LoVo (cell line): ENCODE results near the gene GAPT.
"Not testable (repeated sequence)": the region's sequence is repeated elsewhere in the genome, so short reads cannot be mapped to it uniquely, and the experiment has no call there.

ENCODE experiments used
- DNase-seq: peaks from one replicate; pipeline ENCODE4 v3.0.0-alpha.2; 2016; ENCODE audit warnings: low spot score

The GAPT gene

GRCh38 chr5:58503390-58504046 lies 12.3 kb downstream of the GAPT start:
- no peak for DNase-seq

GRCh38 chr5:58504766-58505165 lies 13.5 kb downstream of the GAPT start:
- no peak for DNase-seq

- no peak for DNase-seq
Measured at GRCh38 chr5:58505502-58505901, 14.3 kb downstream of the GAPT start.

GRCh38 chr5:58505971-58506640 lies 14.9 kb downstream of the GAPT start:
- DNase-seq: no peak

- no peak for DNase-seq
Measured at GRCh38 chr5:58507715-58508114, 16.5 kb downstream of the GAPT start.

- DNase-seq: no peak
Measured at GRCh38 chr5:58517198-58517597, 26.0 kb downstream of the GAPT start.

- DNase-seq: no peak
Measured at GRCh38 chr5:58523956-58524355, 32.7 kb downstream of the GAPT start.

GRCh38 chr5:58524571-58524970 lies 33.3 kb downstream of the GAPT start:
- DNase-seq: no peak

GRCh38 chr5:58530942-58531490 lies 39.8 kb downstream of the GAPT start:
- no peak for DNase-seq

- not testable (repeated sequence) for DNase-seq
Measured at GRCh38 chr5:58541935-58542334, 50.7 kb downstream of the GAPT start.

GRCh38 chr5:58542709-58543108 lies 51.5 kb downstream of the GAPT start:
- DNase-seq: no peak

- no peak for DNase-seq
Measured at GRCh38 chr5:58543723-58544122, 52.5 kb downstream of the GAPT start.

- DNase-seq: no peak
Measured at GRCh38 chr5:58544195-58544594, 53.0 kb downstream of the GAPT start.

GRCh38 chr5:58544926-58545325 lies 53.7 kb downstream of the GAPT start:
- DNase-seq: no peak

GRCh38 chr5:58545912-58546311 lies 54.7 kb downstream of the GAPT start:
- no peak for DNase-seq
